IPS-18a (cell line): Measurements from ENCODE around the gene DNAH14.
"Not testable (repeated sequence)": the region's sequence is repeated elsewhere in the genome, so short reads cannot be mapped to it uniquely, and the experiment has no call there.

Source experiments
- H3K27ac ChIP-seq: one replicate; pipeline ENCODE4 v1.5.1; 2013; ENCODE audit warnings: low read length
- H3K27me3 ChIP-seq: one replicate; pipeline ENCODE4 v1.6.1; 2013; ENCODE audit warnings: mild to moderate bottlenecking, low read length; ENCODE audit not compliant: control insufficient read depth, insufficient read depth
- H3K36me3 ChIP-seq: one replicate; pipeline ENCODE4 v1.6.1; 2013; ENCODE audit warnings: low read depth, low read length; ENCODE audit not compliant: control insufficient read depth
- H3K4me1 ChIP-seq: one replicate; pipeline ENCODE4 v1.6.1; 2013; ENCODE audit warnings: low read depth, low read length; ENCODE audit not compliant: control insufficient read depth
- H3K4me3 ChIP-seq: one replicate; pipeline ENCODE4 v1.5.1; 2013; ENCODE audit warnings: low read length
- H3K9ac ChIP-seq: one replicate; pipeline ENCODE4 v1.6.1; 2013; ENCODE audit warnings: mild to moderate bottlenecking, low read length, moderate library complexity
- H3K9me3 ChIP-seq: one replicate; pipeline ENCODE4 v1.6.1; 2013; ENCODE audit warnings: low read depth, low read length; ENCODE audit not compliant: control insufficient read depth

Gene DNAH14

GRCh38 chr1:225113265-225113664 is 183.8 kb downstream of the DNAH14 start:
- H3K36me3 ChIP-seq: no peaks in the 10 kb centered on the region
- H3K4me3 ChIP-seq: no peak overlapping the region
- no peaks in the 10 kb centered on the region for H3K9me3 ChIP-seq
- H3K9ac ChIP-seq: no peak overlapping the region
- H3K27ac ChIP-seq: no peak overlapping the region
- no peaks in the 10 kb centered on the region for H3K4me1 ChIP-seq
- H3K27me3 ChIP-seq: no peaks in the 10 kb centered on the region

- no peaks in the 10 kb centered on the region for H3K9me3 ChIP-seq
- H3K4me3 ChIP-seq: no peak overlapping the region
- H3K4me1 ChIP-seq: no peaks in the 10 kb centered on the region
- H3K36me3 ChIP-seq: no peaks in the 10 kb centered on the region
- H3K27me3 ChIP-seq: no peaks in the 10 kb centered on the region
- no peak overlapping the region for H3K27ac ChIP-seq
- H3K9ac ChIP-seq: no peak overlapping the region
Observed at GRCh38 chr1:225114354-225114990, 185.0 kb downstream of the DNAH14 start.

- no peak overlapping the region for H3K4me3 ChIP-seq
- H3K9me3 ChIP-seq: no peaks in the 10 kb centered on the region
- no peaks in the 10 kb centered on the region for H3K36me3 ChIP-seq
Observed at GRCh38 chr1:225119307-225119706, 189.8 kb downstream of the DNAH14 start.

GRCh38 chr1:225121095-225121494 is 191.6 kb downstream of the DNAH14 start:
- H3K4me1 ChIP-seq: no peaks in the 10 kb centered on the region
- H3K36me3 ChIP-seq: no peaks in the 10 kb centered on the region
- H3K27me3 ChIP-seq: no peaks in the 10 kb centered on the region
- H3K4me3 ChIP-seq: no peak overlapping the region
- no peak overlapping the region for H3K9ac ChIP-seq
- no peak overlapping the region for H3K27ac ChIP-seq
- H3K9me3 ChIP-seq: no peaks in the 10 kb centered on the region

More at GRCh38 chr1:225119307-225119706, 189.8 kb downstream of the DNAH14 start:
- H3K27ac ChIP-seq: no peak overlapping the region
- H3K4me1 ChIP-seq: no peaks in the 10 kb centered on the region
- H3K27me3 ChIP-seq: no peaks in the 10 kb centered on the region
- H3K9ac ChIP-seq: no peak overlapping the region

- H3K27me3 ChIP-seq: no peaks in the 10 kb centered on the region
- H3K9me3 ChIP-seq: no peaks in the 10 kb centered on the region
- no peak overlapping the region for H3K27ac ChIP-seq
- H3K4me3 ChIP-seq: no peak overlapping the region
- H3K36me3 ChIP-seq: no peaks in the 10 kb centered on the region
- H3K9ac ChIP-seq: no peak overlapping the region
- no peaks in the 10 kb centered on the region for H3K4me1 ChIP-seq
Observed at GRCh38 chr1:225131869-225132268, 202.4 kb downstream of the DNAH14 start.

GRCh38 chr1:225137976-225138375 is 208.5 kb downstream of the DNAH14 start:
- no peaks in the 10 kb centered on the region for H3K36me3 ChIP-seq
- H3K27me3 ChIP-seq: no peaks in the 10 kb centered on the region
- H3K9me3 ChIP-seq: no peaks in the 10 kb centered on the region
- no peak overlapping the region for H3K9ac ChIP-seq
- H3K4me3 ChIP-seq: no peak overlapping the region
- no peaks in the 10 kb centered on the region for H3K4me1 ChIP-seq
- H3K27ac ChIP-seq: no peak overlapping the region

GRCh38 chr1:225143001-225143400 is 213.5 kb downstream of the DNAH14 start:
- H3K4me1 ChIP-seq: no peaks in the 10 kb centered on the region
- no peak overlapping the region for H3K9ac ChIP-seq
- H3K9me3 ChIP-seq: no peaks in the 10 kb centered on the region
- no peak overlapping the region for H3K27ac ChIP-seq
- no peaks in the 10 kb centered on the region for H3K27me3 ChIP-seq
- H3K36me3 ChIP-seq: no peaks in the 10 kb centered on the region
- no peak overlapping the region for H3K4me3 ChIP-seq

- Histone ChIP-seq H3K9me3 (no peaks in the 10 kb centered on the region), H3K4me3 (no peak overlapping the region), H3K27ac (no peak overlapping the region), H3K36me3 (no peaks in the 10 kb centered on the region), H3K27me3 (no peaks in the 10 kb centered on the region), H3K9ac (no peak overlapping the region), H3K4me1 (peaks cover 4% of the 10 kb centered on the region)
Observed at GRCh38 chr1:225146478-225146877, 217.0 kb downstream of the DNAH14 start.

GRCh38 chr1:225147791-225148190 is 218.3 kb downstream of the DNAH14 start:
- H3K27me3 ChIP-seq, H3K4me3 ChIP-seq, H3K27ac ChIP-seq, H3K9me3 ChIP-seq, H3K4me1 ChIP-seq, H3K9ac ChIP-seq, H3K36me3 ChIP-seq: not testable (repeated sequence)

GRCh38 chr1:225152061-225152460 is 222.6 kb downstream of the DNAH14 start:
- no peaks in the 10 kb centered on the region for H3K9me3 ChIP-seq
- H3K36me3 ChIP-seq: no peaks in the 10 kb centered on the region
- H3K27me3 ChIP-seq: no peaks in the 10 kb centered on the region
- no peak overlapping the region for H3K27ac ChIP-seq
- H3K4me3 ChIP-seq: no peak overlapping the region
- no peak overlapping the region for H3K9ac ChIP-seq
- peaks cover 5% of the 10 kb centered on the region for H3K4me1 ChIP-seq

GRCh38 chr1:225155555-225155954 is 226.1 kb downstream of the DNAH14 start:
- Histone ChIP-seq H3K27ac (no peak overlapping the region), H3K9me3 (no peaks in the 10 kb centered on the region), H3K36me3 (no peaks in the 10 kb centered on the region), H3K4me1 (peaks cover 5% of the 10 kb centered on the region), H3K4me3 (no peak overlapping the region), H3K9ac (no peak overlapping the region), H3K27me3 (no peaks in the 10 kb centered on the region)

GRCh38 chr1:225156254-225156653 is 226.8 kb downstream of the DNAH14 start:
- Histone ChIP-seq H3K36me3 (no peaks in the 10 kb centered on the region), H3K9me3 (no peaks in the 10 kb centered on the region), H3K27me3 (no peaks in the 10 kb centered on the region), H3K4me1 (peaks cover 3% of the 10 kb centered on the region), H3K4me3 (no peak overlapping the region), H3K27ac (no peak overlapping the region), H3K9ac (no peak overlapping the region)
